OCI-LY7 (cell line): ENCODE data around the gene SERTAD4. TPM values are rescaled to one million over a fixed set of nuclear protein-coding genes. Genes with fewer than 3 reads are reported as not detected.

Experiments used
- BruUV-seq: library from RNA; stranded (reverse); fragments of 400-500 nt; replicated peaks from 2 replicates; lab custom pipeline; 2021; lab: Mats Ljungman, UMichigan
- CTCF ChIA-PET: fragments of 300-600 bp; sonication (Branson Sonifier 250); formaldehyde crosslinking; loops from one replicate; lab custom pipeline; 2022; ENCODE audit warnings: antibody characterized with exemption; ENCODE audit not compliant: unreplicated experiment; lab: Charles Lee
- POLR2A ChIA-PET: fragments of 300-600 bp; sonication (Branson Sonifier 250); formaldehyde crosslinking; loops from one replicate; lab custom pipeline; 2022; ENCODE audit warnings: antibody characterized with exemption; lab: Charles Lee
- DNase-seq: peaks from one replicate; pipeline ENCODE4 v3.0.0-alpha.2; 2015; ENCODE audit warnings: low spot score
- H2AFZ ChIP-seq: fragments of 200-600 bp; sonication (generic), shearing (Covaris generic); 2 replicates; pipeline ENCODE4 v1.6.1; 2014; ENCODE audit warnings: mild to moderate bottlenecking, antibody characterized with exemption, low read length, moderate library complexity
- H3K27ac ChIP-seq: fragments of 200-600 bp; sonication (generic); 2 replicates; pipeline ENCODE4 v1.5.1; 2014; ENCODE audit warnings: mixed run types, low read depth, mild to moderate bottlenecking, moderate library complexity, low read length, inconsistent platforms; ENCODE audit not compliant: poor library complexity, severe bottlenecking
- H3K36me3 ChIP-seq: fragments of 200-600 bp; sonication (generic); 2 replicates; pipeline ENCODE4 v1.6.1; 2014; ENCODE audit warnings: mild to moderate bottlenecking, antibody characterized with exemption, low read length, moderate library complexity, mixed read lengths; ENCODE audit not compliant: insufficient read depth
- H3K4me1 ChIP-seq: fragments of 200-600 bp; sonication (generic); 2 replicates; pipeline ENCODE4 v1.5.1; 2014; ENCODE audit warnings: mild to moderate bottlenecking, low read length; ENCODE audit not compliant: insufficient read depth, poor library complexity, severe bottlenecking
- H3K4me2 ChIP-seq: fragments of 200-600 bp; sonication (generic); 2 replicates; pipeline ENCODE4 v1.6.1; 2014; ENCODE audit warnings: mild to moderate bottlenecking, low read length
- H3K4me3 ChIP-seq: fragments of 200-600 bp; sonication (generic); 2 replicates; pipeline ENCODE4 v1.5.1; 2014; ENCODE audit warnings: mild to moderate bottlenecking, low read depth, low read length; ENCODE audit not compliant: poor library complexity, severe bottlenecking
- H3K79me2 ChIP-seq: fragments of 200-600 bp; sonication (generic); 2 replicates; pipeline ENCODE4 v1.6.1; 2016; ENCODE audit warnings: low read depth, mild to moderate bottlenecking, low read length, moderate library complexity, mixed read lengths; ENCODE audit not compliant: insufficient read depth
- H3K9me2 ChIP-seq: fragments of 200-600 bp; sonication (generic); 2 replicates; pipeline ENCODE4 v1.6.1; 2016; ENCODE audit warnings: mild to moderate bottlenecking, low read length, mixed read lengths; ENCODE audit not compliant: insufficient read depth
- H3K9me3 ChIP-seq: fragments of 200-600 bp; sonication (generic); 2 replicates; pipeline ENCODE4 v1.6.1; 2014; ENCODE audit warnings: mild to moderate bottlenecking, mixed run types, low read length, mixed read lengths
- H4K20me1 ChIP-seq: fragments of 200-600 bp; sonication (generic); 2 replicates; pipeline ENCODE4 v1.6.1; 2014; ENCODE audit warnings: mild to moderate bottlenecking, antibody characterized with exemption, low read length, moderate library complexity, mixed read lengths; ENCODE audit not compliant: insufficient read depth
- EZH2phosphoT487 ChIP-seq: fragments of 200-600 bp; sonication (generic); IDR thresholded peaks from 2 replicates; pipeline ENCODE4 v1.6.1; 2018; ENCODE audit warnings: low read depth, borderline replicate concordance, mild to moderate bottlenecking, mixed run types, antibody characterized with exemption, low read length, moderate library complexity, mixed read lengths
- intact Hi-C: fragments of 100-400 bp; cut with micrococcal nuclease; formaldehyde crosslinking; loops from one replicate; pipeline ENCODE4 v1.10.0; 2022; ENCODE audit not compliant: unreplicated experiment
- total RNA-seq, 2 experiments: library from RNA; depleted of rRNA in 1 of 2; stranded (reverse); fragments of >200 nt in 1 of 2; shearing (Covaris generic) in 1 of 2; gene quantifications; 2 replicates each; pipeline ENCODE4 v1.2.3, GENCODE V29; 2014 to 2022
- TF ChIP-seq, protein P1 (sequence below): fragments of 200-600 bp; sonication (generic); conservative IDR thresholded peaks from 2 replicates; pipeline ENCODE4 v1.5.1; 2014; ENCODE audit warnings: mild to moderate bottlenecking, antibody characterized with exemption, low read length, moderate library complexity, mixed read lengths

The SERTAD4 gene
- total RNA-seq, 2 experiments from 2014 or later, result not detected

DNA sequence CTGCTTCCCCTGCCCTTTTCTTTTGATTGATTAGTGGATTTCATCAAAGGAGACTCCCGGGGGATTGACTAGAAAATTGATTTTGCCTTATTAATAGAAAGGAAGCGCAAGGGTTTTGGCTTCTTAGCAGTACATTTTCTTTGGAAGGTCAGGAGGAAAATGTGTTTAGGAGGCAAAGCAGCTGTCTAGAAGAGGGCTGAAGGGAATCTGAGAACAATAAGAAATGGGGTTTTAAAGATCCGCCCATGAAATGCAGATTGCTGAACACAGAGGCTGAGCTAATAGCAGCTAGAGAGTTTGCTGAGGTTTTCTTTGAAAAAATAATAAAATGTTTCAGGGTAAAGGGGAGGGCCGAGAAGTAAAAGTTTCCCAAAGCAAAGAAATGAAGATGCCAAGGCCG is 4.9 kb downstream of the SERTAD4 start:
- Histone ChIP-seq H3K4me3 (no peak overlapping the region), H3K36me3 (no peaks in the 10 kb centered on the region), H3K79me2 (no peaks in the 10 kb centered on the region), H3K27ac (no peak overlapping the region), H3K4me2 (no peak overlapping the region), H2AFZ (no peak overlapping the region), H3K9me2 (no peaks in the 10 kb centered on the region), H4K20me1 (no peaks in the 10 kb centered on the region), H3K9me3 (no peaks in the 10 kb centered on the region), H3K4me1 (no peaks in the 10 kb centered on the region)
- CTCF ChIA-PET, result no interaction called here
- intact Hi-C loops, result no loop called here
- no peak for TF ChIP-seq EZH2phosphoT487
- TF ChIP-seq, protein P1, sequence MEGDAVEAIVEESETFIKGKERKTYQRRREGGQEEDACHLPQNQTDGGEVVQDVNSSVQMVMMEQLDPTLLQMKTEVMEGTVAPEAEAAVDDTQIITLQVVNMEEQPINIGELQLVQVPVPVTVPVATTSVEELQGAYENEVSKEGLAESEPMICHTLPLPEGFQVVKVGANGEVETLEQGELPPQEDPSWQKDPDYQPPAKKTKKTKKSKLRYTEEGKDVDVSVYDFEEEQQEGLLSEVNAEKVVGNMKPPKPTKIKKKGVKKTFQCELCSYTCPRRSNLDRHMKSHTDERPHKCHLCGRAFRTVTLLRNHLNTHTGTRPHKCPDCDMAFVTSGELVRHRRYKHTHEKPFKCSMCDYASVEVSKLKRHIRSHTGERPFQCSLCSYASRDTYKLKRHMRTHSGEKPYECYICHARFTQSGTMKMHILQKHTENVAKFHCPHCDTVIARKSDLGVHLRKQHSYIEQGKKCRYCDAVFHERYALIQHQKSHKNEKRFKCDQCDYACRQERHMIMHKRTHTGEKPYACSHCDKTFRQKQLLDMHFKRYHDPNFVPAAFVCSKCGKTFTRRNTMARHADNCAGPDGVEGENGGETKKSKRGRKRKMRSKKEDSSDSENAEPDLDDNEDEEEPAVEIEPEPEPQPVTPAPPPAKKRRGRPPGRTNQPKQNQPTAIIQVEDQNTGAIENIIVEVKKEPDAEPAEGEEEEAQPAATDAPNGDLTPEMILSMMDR, result no peak
- no TSS peak for BruUV-seq
- DNase-seq, result no peak
- POLR2A ChIA-PET, result interaction anchor here (0.7 to 1.0 kb wide), 3 partner anchors 13 to 138 kb away, joined by 3 read pairs; no protein-coding TSS in a partner anchor

- ChIA-PET POLR2A (interaction anchor here (0.7 to 1.0 kb wide), 3 partner anchors 13 to 137 kb away, joined by 3 read pairs; no protein-coding TSS in a partner anchor), CTCF (no interaction called here)
- Histone ChIP-seq H4K20me1 (no peaks in the 10 kb centered on the region), H2AFZ (no peak overlapping the region), H3K4me1 (no peaks in the 10 kb centered on the region), H3K4me3 (no peak overlapping the region), H3K79me2 (no peaks in the 10 kb centered on the region), H3K4me2 (no peak overlapping the region), H3K36me3 (no peaks in the 10 kb centered on the region), H3K9me2 (no peaks in the 10 kb centered on the region), H3K9me3 (no peaks in the 10 kb centered on the region), H3K27ac (no peak overlapping the region)
- intact Hi-C loops, result no loop called here
- no peak for DNase-seq
- no TSS peak for BruUV-seq
- TF ChIP-seq, protein P1, result no peak
- TF ChIP-seq EZH2phosphoT487, result no peak
These were observed 5.4 kb downstream of the SERTAD4 start for GRCh38 chr1:210237981-210238380.

GRCh38 chr1:210239349-210240111 is 6.9 kb downstream of the SERTAD4 start:
- no peaks in the 10 kb centered on the region for H3K9me2 ChIP-seq
- ChIA-PET CTCF (no interaction called here), POLR2A (interaction anchor here (1.0 kb wide), 1 partner anchor 9 kb away, joined by 4 read pairs; no protein-coding TSS in a partner anchor)
- DNase-seq, result no peak
- intact Hi-C loops, result no loop called here
- H4K20me1 ChIP-seq, result no peaks in the 10 kb centered on the region
- H3K4me1 ChIP-seq, result no peaks in the 10 kb centered on the region
- no peak overlapping the region for H3K4me3 ChIP-seq
- no peaks in the 10 kb centered on the region for H3K9me3 ChIP-seq
- H3K36me3 ChIP-seq, result no peaks in the 10 kb centered on the region
- H2AFZ ChIP-seq, result no peak overlapping the region
- H3K4me2 ChIP-seq, result no peak overlapping the region
- H3K27ac ChIP-seq, result no peak overlapping the region
- H3K79me2 ChIP-seq, result no peaks in the 10 kb centered on the region
- BruUV-seq, result no TSS peak
- no peak for TF ChIP-seq EZH2phosphoT487
- TF ChIP-seq, protein P1, result peak; percentile 50
